Naive B cell (primary cell): ENCODE data around the gene SLC36A1. TPM values are rescaled to one million over a fixed set of nuclear protein-coding genes. Genes with fewer than 3 reads are reported as not detected.

Experiments
- ATAC-seq, 2 donors: fragments of 150-1000 bp; cut with Tn5 transposase; 2 replicates each; pipeline ENCODE4 v1.10.0; 2021; ENCODE audit warnings: low read depth in 2 of 2, mild to moderate bottlenecking in 2 of 2, moderate library complexity in 2 of 2
- DNase-seq: peaks from one replicate; pipeline ENCODE4 v3.0.0; 2022
- H3K27ac Mint-ChIP-seq, 6 donors: one replicate each; pipeline ENCODE4 v1.8.0; 2020 to 2022; ENCODE audit warnings: mild to moderate bottlenecking in 6 of 6, mixed read lengths in 6 of 6, moderate library complexity in 5 of 6, inconsistent platforms in 2 of 6
- H3K27me3 Mint-ChIP-seq, 3 donors: one replicate each; pipeline ENCODE4 v1.8.0; 2021 to 2022; ENCODE audit warnings: mixed read lengths in 3 of 3, mild to moderate bottlenecking in 1 of 3
- H3K36me3 Mint-ChIP-seq, 2 donors: one replicate each; pipeline ENCODE4 v1.8.0; 2020 to 2022; ENCODE audit warnings: mixed read lengths in 2 of 2, inconsistent platforms in 1 of 2, mild to moderate bottlenecking in 1 of 2
- H3K4me1 Mint-ChIP-seq, 3 donors: one replicate each; pipeline ENCODE4 v1.8.0; 2020 to 2022; ENCODE audit warnings: mixed read lengths in 3 of 3, inconsistent platforms in 1 of 3, mild to moderate bottlenecking in 1 of 3, moderate library complexity in 1 of 3
- H3K4me3 Mint-ChIP-seq, 8 donors: one replicate each; pipeline ENCODE4 v1.8.0; 2020 to 2022; ENCODE audit warnings: mild to moderate bottlenecking in 8 of 8, mixed read lengths in 8 of 8, moderate library complexity in 8 of 8, inconsistent platforms in 2 of 8
- H3K9me3 Mint-ChIP-seq, 7 donors: one replicate each; pipeline ENCODE4 v1.8.0; 2020 to 2022; ENCODE audit warnings: mixed read lengths in 7 of 7, mild to moderate bottlenecking in 5 of 7, inconsistent platforms in 2 of 7, moderate library complexity in 1 of 7
- polyA plus RNA-seq, 6 donors: library from polyadenylated mRNA; unstranded; fragments of 300-500 nt; fragmentation: Illumina TruSeq; gene quantifications; one replicate each; pipeline ENCODE4 v1.2.3, GENCODE V29; 2021; ENCODE audit warnings: low read depth in 6 of 6

The SLC36A1 gene
- polyA plus RNA-seq, 6 donors from 2014 or later, result 0.91 to 1.9 (median 1.4) TPM; not detected in 1

- no peaks in the 10 kb centered on the region for H3K27me3 Mint-ChIP-seq
- no peaks in the 10 kb centered on the region for H3K4me1 Mint-ChIP-seq
- H3K36me3 Mint-ChIP-seq, result peaks cover 29 to 38% of the 10 kb centered on the region in 2 donors
- H3K4me3 Mint-ChIP-seq, result no peak overlapping the region
- no peak for ATAC-seq
- H3K27ac Mint-ChIP-seq, result no peak overlapping the region
- H3K9me3 Mint-ChIP-seq, result no peaks in the 10 kb centered on the region
- DNase-seq, result no peak
These were observed 33.2 kb downstream of the SLC36A1 start for GRCh38 chr5:151480384-151481293.

- no peaks in the 10 kb centered on the region for H3K9me3 Mint-ChIP-seq
- H3K4me3 Mint-ChIP-seq, result peak overlapping the region in 1 of 8 donors; percentile 2
- DNase-seq (no peak), ATAC-seq (no peak)
- H3K27me3 Mint-ChIP-seq, result no peaks in the 10 kb centered on the region
- H3K4me1 Mint-ChIP-seq, result no peaks in the 10 kb centered on the region
- peak overlapping the region in 1 of 6 donors; percentile 66 for H3K27ac Mint-ChIP-seq
- peaks cover 30 to 41% of the 10 kb centered on the region in 2 donors for H3K36me3 Mint-ChIP-seq
These were observed 35.8 kb downstream of the SLC36A1 start for GRCh38 chr5:151483176-151483575.

GRCh38 chr5:151483647-151484046 lies 36.2 kb downstream of the SLC36A1 start:
- no peaks in the 10 kb centered on the region for H3K27me3 Mint-ChIP-seq
- peaks cover 26 to 44% of the 10 kb centered on the region in 2 donors for H3K36me3 Mint-ChIP-seq
- ATAC-seq (no peak), DNase-seq (no peak)
- H3K4me3 Mint-ChIP-seq, result no peak overlapping the region
- no peaks in the 10 kb centered on the region for H3K4me1 Mint-ChIP-seq
- H3K27ac Mint-ChIP-seq, result peak overlapping the region in 1 of 6 donors; percentile 66
- H3K9me3 Mint-ChIP-seq, result no peaks in the 10 kb centered on the region

- Mint-ChIP-seq H3K36me3 (peaks cover 11 to 38% of the 10 kb centered on the region in 2 donors), H3K4me3 (no peak overlapping the region)
- no peak for DNase-seq
These were observed 40.1 kb downstream of the SLC36A1 start for GRCh38 chr5:151487544-151487943.

DNA sequence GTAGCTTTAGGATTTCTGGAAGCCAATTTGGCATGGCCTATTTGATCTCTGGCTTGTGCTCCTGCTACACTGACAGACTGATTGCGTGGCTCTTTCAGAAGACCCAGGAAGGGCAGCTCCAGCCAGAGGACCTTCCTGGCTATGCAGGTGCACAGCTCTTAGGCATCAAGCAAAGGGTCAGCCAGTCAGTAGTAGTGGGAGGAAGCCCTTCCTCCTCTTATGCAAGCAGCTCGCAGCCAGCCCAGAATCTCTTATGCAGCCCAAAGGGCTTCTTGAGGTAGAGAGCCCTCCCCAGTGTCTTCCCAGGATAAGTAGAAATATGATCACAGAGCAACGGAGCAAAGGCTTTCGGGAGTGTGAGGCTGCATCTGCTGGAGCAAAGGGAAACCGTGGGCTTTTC lies 43.2 kb downstream of the SLC36A1 start:
- ATAC-seq (no peak), DNase-seq (no peak)
- H3K27me3 Mint-ChIP-seq, result no peaks in the 10 kb centered on the region
- H3K36me3 Mint-ChIP-seq, result peaks cover 14 to 31% of the 10 kb centered on the region in 2 donors
- peaks cover 0 to 2% (median 0%) of the 10 kb centered on the region in 7 donors for H3K9me3 Mint-ChIP-seq
- no peak overlapping the region for H3K27ac Mint-ChIP-seq
- H3K4me3 Mint-ChIP-seq, result no peak overlapping the region
- H3K4me1 Mint-ChIP-seq, result no peaks in the 10 kb centered on the region

More at GRCh38 chr5:151487544-151487943, 40.1 kb downstream of the SLC36A1 start:
- H3K9me3 Mint-ChIP-seq, result no peaks in the 10 kb centered on the region
- H3K27ac Mint-ChIP-seq, result no peak overlapping the region
- no peaks in the 10 kb centered on the region for H3K27me3 Mint-ChIP-seq
- H3K4me1 Mint-ChIP-seq, result no peaks in the 10 kb centered on the region
- ATAC-seq, result no peak

GRCh38 chr5:151491062-151491461 lies 43.7 kb downstream of the SLC36A1 start:
- Mint-ChIP-seq H3K27ac (peak overlapping the region in 1 of 6 donors; percentile 16), H3K36me3 (peaks cover 10 to 27% of the 10 kb centered on the region in 2 donors)
- ATAC-seq, result no peak

DNA sequence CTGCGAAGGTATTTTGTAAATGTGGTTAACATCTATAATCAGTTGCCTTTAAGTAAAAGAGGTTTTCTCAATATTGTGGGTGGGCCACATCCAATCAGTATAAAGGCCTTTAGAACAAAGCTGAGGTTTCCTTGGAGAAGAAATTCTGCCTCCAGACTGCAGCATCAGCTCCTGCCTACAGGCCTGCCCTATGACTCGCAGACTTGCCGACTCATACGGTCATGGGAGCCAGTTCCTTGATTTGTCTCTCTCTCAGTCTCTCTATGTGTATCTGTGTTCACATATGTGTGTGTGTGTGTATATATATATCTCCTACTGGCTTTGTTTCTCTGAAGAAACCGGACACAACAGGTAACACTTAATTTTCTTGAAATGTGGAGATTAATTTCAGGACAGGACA lies 45.3 kb downstream of the SLC36A1 start:
- Mint-ChIP-seq H3K4me1 (no peaks in the 10 kb centered on the region), H3K9me3 (peaks cover 0 to 2% (median 0%) of the 10 kb centered on the region in 7 donors), H3K36me3 (peaks cover 9 to 15% of the 10 kb centered on the region in 2 donors), H3K4me3 (no peak overlapping the region), H3K27ac (peak overlapping the region in 1 of 6 donors; percentile 14), H3K27me3 (no peaks in the 10 kb centered on the region)
- DNase-seq (no peak), ATAC-seq (no peak)

More at GRCh38 chr5:151491062-151491461, 43.7 kb downstream of the SLC36A1 start:
- Mint-ChIP-seq H3K4me1 (no peaks in the 10 kb centered on the region), H3K27me3 (no peaks in the 10 kb centered on the region), H3K9me3 (peaks cover 0 to 2% (median 0%) of the 10 kb centered on the region in 7 donors), H3K4me3 (no peak overlapping the region)
- DNase-seq, result no peak

GRCh38 chr5:151493665-151494064 lies 46.3 kb downstream of the SLC36A1 start:
- Mint-ChIP-seq H3K36me3 (peaks cover 4 to 6% of the 10 kb centered on the region in 2 donors), H3K4me3 (no peak overlapping the region), H3K27me3 (no peaks in the 10 kb centered on the region), H3K4me1 (no peaks in the 10 kb centered on the region), H3K27ac (peak overlapping the region in 1 of 6 donors; percentile 56), H3K9me3 (peaks cover 0 to 2% (median 0%) of the 10 kb centered on the region in 7 donors)
- DNase-seq (no peak), ATAC-seq (no peak)

DNA sequence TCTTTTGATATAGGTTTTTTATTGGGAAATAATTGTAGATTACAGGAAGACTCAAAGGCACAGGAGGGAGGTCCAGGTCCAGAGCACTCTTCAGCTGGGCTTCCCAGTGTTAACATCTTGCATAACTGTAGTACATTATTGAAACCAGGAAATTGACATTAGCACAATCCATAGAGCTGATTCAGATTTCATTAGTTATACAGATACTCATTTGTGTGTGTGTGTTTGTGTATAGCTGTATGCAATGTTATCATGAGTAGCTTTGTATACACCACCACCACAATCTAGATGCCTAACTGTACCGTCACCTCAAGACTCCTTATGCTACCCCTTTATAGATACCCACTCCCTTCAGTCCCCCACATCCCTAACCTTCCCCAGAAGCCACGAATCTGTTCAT lies 47.9 kb downstream of the SLC36A1 start:
- H3K9me3 Mint-ChIP-seq, result peaks cover 0 to 2% (median 0%) of the 10 kb centered on the region in 7 donors
- H3K4me1 Mint-ChIP-seq, result peaks cover 0 to under 1% (median 0%) of the 10 kb centered on the region in 3 donors
- DNase-seq (no peak), ATAC-seq (no peak)
- peaks cover 0 to 4% of the 10 kb centered on the region in 2 donors for H3K36me3 Mint-ChIP-seq
- no peaks in the 10 kb centered on the region for H3K27me3 Mint-ChIP-seq
- H3K4me3 Mint-ChIP-seq, result no peak overlapping the region
- no peak overlapping the region for H3K27ac Mint-ChIP-seq

- Mint-ChIP-seq H3K4me1 (peaks cover 5 to 8% (median 6%) of the 10 kb centered on the region in 3 donors), H3K27ac (no peak overlapping the region), H3K4me3 (no peak overlapping the region), H3K36me3 (peaks cover 0 to 4% of the 10 kb centered on the region in 2 donors), H3K27me3 (no peaks in the 10 kb centered on the region), H3K9me3 (peaks cover 0 to 2% (median 0%) of the 10 kb centered on the region in 7 donors)
- DNase-seq, result no peak
- no peak for ATAC-seq
These were observed 48.7 kb downstream of the SLC36A1 start for GRCh38 chr5:151496041-151496484.

- no peak for ATAC-seq
- DNase-seq, result no peak
- peaks cover 0 to 4% of the 10 kb centered on the region in 2 donors for H3K36me3 Mint-ChIP-seq
- no peak overlapping the region for H3K4me3 Mint-ChIP-seq
- no peaks in the 10 kb centered on the region for H3K27me3 Mint-ChIP-seq
- peaks cover 5 to 8% (median 8%) of the 10 kb centered on the region in 3 donors for H3K4me1 Mint-ChIP-seq
- peaks cover 0 to 2% (median 0%) of the 10 kb centered on the region in 7 donors for H3K9me3 Mint-ChIP-seq
- no peak overlapping the region for H3K27ac Mint-ChIP-seq
These were observed 50.1 kb downstream of the SLC36A1 start for GRCh38 chr5:151497391-151498002.

DNA sequence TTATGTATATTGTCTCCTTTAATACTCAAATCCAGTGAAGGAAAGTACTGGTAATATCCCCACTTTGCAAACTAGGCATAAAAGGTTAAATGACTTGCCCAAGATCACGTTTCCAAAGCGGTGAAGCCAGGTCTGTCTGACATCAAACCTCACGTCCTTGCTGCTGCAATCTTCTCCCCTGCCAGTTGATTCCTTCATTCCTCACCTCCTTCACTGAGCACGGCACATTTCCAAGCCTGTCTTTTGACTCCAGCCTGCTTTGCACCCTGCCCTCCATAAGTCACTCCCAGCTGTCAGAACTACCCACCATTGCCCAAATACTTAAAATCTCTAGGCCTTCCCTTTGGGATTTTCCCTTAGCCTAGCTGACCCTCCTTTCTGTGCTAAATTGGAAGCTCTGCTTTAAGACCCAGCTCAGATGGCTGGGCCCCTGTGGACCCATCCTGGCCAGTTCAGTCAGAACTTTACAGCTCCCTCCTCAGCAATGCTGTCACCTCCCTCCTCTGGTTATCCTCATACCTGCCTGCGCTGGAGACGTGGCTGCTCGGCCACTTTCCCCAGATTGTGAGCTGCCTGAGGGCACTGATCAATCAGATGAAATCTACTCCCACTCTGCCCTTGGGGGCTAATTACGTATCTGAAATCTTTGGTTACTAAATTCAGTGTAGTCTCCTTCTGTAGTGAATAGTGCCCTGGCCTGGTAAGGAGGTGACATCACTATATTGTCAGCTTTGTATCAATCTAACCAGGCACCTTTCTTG lies 51.2 kb downstream of the SLC36A1 start:
- ATAC-seq (no peak), DNase-seq (no peak)
- H3K4me1 Mint-ChIP-seq, result peaks cover 5 to 8% (median 8%) of the 10 kb centered on the region in 3 donors
- peaks cover 0 to 2% (median 0%) of the 10 kb centered on the region in 7 donors for H3K9me3 Mint-ChIP-seq
- peak overlapping the region in 2 of 6 donors; percentile 14 to 57 for H3K27ac Mint-ChIP-seq
- H3K36me3 Mint-ChIP-seq, result peaks cover 0 to 4% of the 10 kb centered on the region in 2 donors
- H3K27me3 Mint-ChIP-seq, result no peaks in the 10 kb centered on the region
- no peak overlapping the region for H3K4me3 Mint-ChIP-seq

- ATAC-seq (no peak), DNase-seq (no peak)
- Mint-ChIP-seq H3K9me3 (peaks cover 0 to 2% (median 0%) of the 10 kb centered on the region in 7 donors), H3K4me1 (peaks cover 5 to 8% (median 8%) of the 10 kb centered on the region in 3 donors), H3K27ac (no peak overlapping the region), H3K27me3 (no peaks in the 10 kb centered on the region), H3K36me3 (peaks cover 0 to 4% of the 10 kb centered on the region in 2 donors), H3K4me3 (no peak overlapping the region)
These were observed 52.2 kb downstream of the SLC36A1 start for GRCh38 chr5:151499501-151500035.
